M059J (cell line): ENCODE data around the gene TNPO2. TPM values are rescaled to one million over a fixed set of nuclear protein-coding genes. Genes with fewer than 3 reads are reported as not detected.
A peak's percentile ranks its signal among the peaks of the same experiment; 100 is the strongest.

Experiments used
- DNase-seq: peaks from one replicate; pipeline ENCODE4 v3.0.0-alpha.2; 2012; ENCODE audit warnings: low read depth
- total RNA-seq: library from RNA; depleted of rRNA; stranded (reverse); fragments of >200 nt; shearing (Covaris generic); gene quantifications from 2 replicates; pipeline ENCODE4 v1.2.3, GENCODE V29; 2014; rRNA removed

Gene TNPO2
- 32.3 and 40.2 TPM in 2 replicates for total RNA-seq

DNA sequence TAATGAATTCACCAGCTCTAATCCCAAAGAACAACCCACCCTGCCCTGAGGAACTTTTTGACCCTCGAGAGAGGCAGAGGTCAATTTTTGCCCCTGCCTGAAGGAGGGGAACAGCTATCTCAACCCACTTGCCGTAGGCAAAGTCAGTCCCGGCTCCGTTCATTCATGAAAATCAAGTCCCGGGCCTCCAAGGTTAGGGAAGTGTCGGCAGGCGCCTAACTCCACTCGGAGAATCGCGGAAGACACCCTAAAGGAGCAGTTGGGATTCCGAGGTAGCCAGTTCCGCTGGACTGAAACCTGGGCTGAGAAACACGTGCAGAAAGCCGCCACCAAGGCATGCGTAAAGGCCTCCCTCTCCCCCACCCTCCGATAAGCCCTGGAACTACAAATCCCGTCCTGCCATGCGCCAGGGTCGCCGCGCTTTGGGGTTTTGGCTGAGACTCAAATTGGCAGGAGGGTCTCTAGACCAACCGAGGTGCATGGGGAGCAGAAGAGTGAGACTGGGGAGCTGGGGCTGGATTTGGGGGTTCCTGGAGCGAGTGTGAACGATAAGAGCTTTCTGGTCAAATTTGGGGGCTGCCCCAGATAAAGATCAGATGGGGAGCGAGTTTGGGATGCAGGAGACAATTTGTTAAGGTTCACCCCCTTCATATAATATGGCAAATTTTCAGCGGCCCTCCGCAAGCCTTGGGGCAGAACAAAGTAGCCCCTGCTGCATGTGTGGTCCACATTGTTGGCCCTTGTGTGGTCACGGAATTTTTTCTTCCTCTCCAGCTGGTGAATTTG, at the start of gene TNPO2:
Gene TNPO2 (minus strand): TSS at position 292 of the 786 bp plus-strand sequence. CDS start 2,955 bp downstream, outside the sequence.
- DNase-seq: peak; percentile 77

DNA sequence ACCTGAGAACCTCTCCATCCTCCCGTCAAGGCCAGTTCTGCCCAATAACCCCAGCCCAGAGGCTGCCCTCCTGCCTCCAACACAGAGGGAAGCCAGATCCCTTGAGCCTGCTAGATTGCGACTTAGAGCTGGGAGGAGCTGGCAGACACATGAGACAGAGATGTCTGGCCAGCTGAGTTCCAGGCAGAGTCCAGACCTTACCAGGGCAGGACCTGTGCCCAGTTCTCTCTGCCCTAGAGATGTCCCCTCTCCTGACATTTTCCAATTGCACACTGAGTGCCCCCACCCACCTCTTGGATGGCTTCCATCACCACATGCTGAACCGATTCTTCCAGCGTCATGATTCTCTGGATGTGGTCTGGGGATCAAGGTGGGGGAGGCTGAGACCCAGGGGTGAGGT, 48.6 kb upstream of the TNPO2 start:
- DNase-seq: no peak

DNA sequence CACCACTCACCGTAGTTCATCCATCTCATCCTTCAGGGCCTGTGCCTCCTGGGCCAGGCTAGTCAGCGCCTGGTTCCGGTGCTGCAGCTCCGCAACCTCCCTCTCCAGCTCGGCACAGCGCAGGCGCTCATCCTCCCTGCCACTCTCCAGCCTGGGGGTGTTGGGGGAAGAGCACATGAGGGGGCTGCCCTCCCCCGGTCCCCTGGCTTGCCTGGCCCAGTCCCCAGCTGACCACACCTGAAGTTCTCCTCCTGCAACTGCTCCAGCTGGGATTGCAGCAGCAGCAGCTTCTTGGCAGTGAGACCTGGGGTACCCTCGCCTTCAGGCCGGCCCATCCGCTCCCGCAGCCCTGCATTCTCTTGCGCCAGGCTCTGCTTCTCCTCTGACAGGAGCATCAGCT, 47.2 kb upstream of the TNPO2 start:
- no peak for DNase-seq

- no peak for DNase-seq
Measured at GRCh38 chr19:12769689-12770088, 46.0 kb upstream of the TNPO2 start.

DNA sequence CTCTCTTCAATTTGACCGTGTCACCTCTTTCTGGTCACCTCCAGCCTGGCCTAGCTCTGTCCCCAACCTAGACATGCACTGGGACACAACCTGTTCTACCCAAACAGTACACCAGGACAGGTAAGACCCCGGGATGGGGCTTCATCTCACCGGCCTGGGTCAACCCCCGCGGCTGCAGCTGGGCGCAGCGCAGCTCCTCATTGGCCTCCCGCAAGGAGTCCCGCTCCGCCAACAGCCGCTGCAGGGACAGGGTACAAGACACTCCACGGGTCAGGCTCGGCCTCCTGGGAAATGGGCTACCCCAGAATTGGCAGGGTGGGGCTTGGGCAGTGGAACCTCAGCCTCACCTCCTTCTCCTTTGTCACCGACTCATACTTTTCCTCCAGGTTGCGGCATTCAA, 43.9 kb upstream of the TNPO2 start:
- no peak for DNase-seq

- no peak for DNase-seq
Measured at GRCh38 chr19:12767150-12767549, 43.4 kb upstream of the TNPO2 start.

- DNase-seq: peak; percentile 64
Measured at GRCh38 chr19:12766051-12766521, 42.4 kb upstream of the TNPO2 start.

GRCh38 chr19:12764698-12765097, 41.0 kb upstream of the TNPO2 start:
- DNase-seq: no peak

- no peak for DNase-seq
Measured at GRCh38 chr19:12763100-12763499, 39.4 kb upstream of the TNPO2 start.

- no peak for DNase-seq
Measured at GRCh38 chr19:12759686-12760085, 36.0 kb upstream of the TNPO2 start.

GRCh38 chr19:12757544-12758274, 34.0 kb upstream of the TNPO2 start:
- DNase-seq: peak; percentile 58

DNA sequence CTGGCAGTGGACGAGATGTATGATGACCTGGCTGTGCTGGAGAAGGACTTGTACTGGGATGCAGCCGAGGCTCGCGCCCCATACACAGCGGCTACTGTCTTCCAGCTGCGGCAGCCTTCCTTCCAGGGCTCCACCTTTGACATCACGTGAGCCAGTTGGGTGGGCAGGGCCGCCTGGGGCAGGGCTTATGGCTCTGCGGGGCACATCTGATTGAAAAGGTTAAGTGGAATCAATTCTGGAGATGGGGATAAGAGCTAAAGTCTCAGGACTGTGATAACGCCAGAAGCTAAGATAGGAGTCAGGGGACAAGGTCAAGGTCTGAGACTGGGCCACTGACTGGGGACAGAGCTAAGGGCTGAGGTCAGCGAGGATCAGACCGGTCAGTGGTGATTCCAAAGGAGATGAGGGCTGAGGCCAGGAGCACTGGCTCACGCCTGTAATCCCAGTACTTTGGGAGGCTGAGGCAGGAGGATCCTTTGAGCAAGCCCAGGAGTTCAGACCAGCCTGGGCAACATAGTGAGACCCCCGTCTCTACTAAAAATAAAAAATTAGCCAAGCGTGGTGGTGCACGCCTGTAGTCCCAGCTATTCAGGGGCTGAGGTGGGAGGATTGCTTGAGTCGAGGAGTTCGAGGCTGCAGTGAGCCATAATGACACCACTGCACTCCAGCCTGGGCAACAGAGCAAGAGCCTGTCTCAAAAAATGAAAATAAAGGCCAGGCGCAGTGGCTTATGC, 32.6 kb upstream of the TNPO2 start:
- no peak for DNase-seq

DNA sequence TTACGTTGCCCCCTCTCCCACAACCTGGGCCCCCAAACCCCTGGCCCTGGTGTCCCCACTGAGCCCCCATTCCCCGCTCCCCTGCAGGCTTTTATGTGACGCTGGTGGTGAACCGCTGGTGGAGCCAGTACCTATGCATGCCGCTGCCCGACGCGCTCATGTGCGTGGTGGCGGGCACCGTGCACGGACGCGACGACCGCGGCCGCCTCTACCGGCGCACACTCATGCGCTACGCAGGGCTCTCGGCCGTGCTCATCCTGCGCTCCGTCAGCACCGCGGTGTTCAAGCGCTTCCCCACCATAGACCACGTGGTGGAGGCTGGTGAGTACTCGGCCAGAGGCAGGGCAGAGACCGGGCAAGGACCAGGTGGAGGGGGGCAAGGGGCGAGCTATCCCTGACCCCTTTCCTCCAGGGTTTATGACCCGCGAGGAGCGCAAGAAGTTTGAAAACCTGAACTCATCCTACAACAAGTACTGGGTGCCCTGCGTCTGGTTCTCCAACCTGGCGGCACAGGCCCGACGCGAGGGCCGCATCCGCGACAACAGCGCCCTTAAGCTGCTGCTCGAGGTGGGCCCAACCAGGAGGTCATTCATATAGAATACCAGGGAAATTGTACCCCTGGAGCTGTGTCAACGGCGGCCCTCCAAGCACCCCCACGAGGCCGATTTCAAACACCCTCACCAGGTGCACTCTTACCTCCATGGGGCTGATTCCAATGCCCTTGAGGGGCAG, 30.9 kb upstream of the TNPO2 start:
- no peak for DNase-seq

- no peak for DNase-seq
Measured at GRCh38 chr19:12752056-12752781, 28.5 kb upstream of the TNPO2 start.

DNA sequence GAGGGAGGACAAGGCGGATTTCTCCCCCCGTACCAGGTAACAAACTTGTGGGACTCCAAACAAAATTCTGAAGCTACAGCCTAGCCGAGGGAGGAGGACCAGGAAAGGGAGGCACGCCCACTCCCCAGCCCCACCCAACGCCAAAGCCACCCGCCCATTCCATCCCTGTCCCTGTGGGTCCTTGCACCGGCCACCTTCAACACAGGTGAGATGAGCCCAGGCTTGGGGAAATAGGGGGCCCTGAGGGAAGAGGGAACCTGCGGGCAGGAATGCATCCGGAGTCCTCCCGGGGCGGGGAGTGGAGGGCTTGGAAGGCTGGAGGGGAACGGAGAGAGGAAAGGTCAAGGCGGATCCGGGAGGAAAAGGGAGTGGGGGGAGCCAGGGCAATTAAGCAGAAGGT, 27.9 kb upstream of the TNPO2 start, which contains the start of gene BEST2:
Gene BEST2 (plus strand): TSS at position 157 of the 400 bp plus-strand sequence. CDS start 802 bp downstream, outside the sequence.
- DNase-seq: no peak

DNA sequence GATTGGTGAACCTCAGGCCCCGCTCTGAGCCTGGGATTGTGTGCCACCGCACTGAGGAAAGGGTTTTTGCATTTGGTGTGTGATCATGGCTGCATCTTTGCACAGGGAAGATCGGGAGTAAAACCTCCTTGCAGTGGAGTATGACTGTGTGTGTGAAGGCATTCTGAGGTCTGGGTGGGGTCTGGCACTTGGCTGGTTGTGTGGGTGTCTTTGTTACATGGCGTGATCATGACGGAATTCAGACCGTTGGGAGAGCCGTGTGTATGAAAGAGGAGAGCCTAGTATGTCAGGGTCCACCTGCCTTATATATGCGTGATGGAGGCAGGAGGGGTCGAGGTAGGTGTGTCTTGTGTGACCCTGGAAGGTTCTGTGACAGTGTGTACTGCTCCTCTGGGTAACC, 27.1 kb upstream of the TNPO2 start:
- no peak for DNase-seq

GRCh38 chr19:12749938-12750521, 26.3 kb upstream of the TNPO2 start:
- peak; percentile 70 for DNase-seq

DNA sequence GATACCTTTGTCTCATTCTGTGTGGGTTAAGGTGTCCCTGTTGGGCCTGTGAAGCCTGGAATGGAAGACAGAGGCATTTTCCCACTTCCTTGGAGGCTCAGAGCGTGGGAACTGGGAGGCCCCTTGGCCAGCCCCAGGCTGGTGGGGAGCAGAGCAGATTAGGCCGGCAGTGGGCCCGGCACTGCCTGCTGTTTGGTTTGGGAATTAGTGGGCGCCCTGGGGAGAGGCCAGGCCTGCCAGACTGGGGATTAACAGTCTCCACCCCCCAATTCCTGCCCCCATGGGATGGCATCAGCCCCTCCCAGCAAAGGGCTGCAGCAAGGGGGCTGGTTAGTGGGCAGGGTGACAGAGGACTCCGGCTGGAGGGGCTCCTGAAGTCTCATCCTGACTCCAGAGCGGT, 24.8 kb upstream of the TNPO2 start:
- no peak for DNase-seq

- peak; percentile 38 for DNase-seq
Measured at GRCh38 chr19:12745166-12745897, 21.6 kb upstream of the TNPO2 start.
